Tibial nerve (tissue), 4 donors: ENCODE data around the gene LHX1. TPM values are rescaled to one million over a fixed set of nuclear protein-coding genes. Genes with fewer than 3 reads are reported as not detected.

Experiments
- DNase-seq, 2 donors: peaks; one replicate each; pipeline ENCODE4 v3.0.0-alpha.2; 2019; ENCODE audit warnings: low spot score in 2 of 2
- H3K27ac ChIP-seq, 4 donors: fragments of 200-600 bp; sonication (generic) in 3 of 4; one replicate each; pipeline ENCODE4 v1.5.1; 2017 to 2019; ENCODE audit warnings: mild to moderate bottlenecking in 1 of 4
- H3K27me3 ChIP-seq, 2 donors: fragments of 200-600 bp; sonication (generic) in 1 of 2; one replicate each; pipeline versions ENCODE4 v1.5.1 to v1.6.0; 2017 to 2019
- H3K36me3 ChIP-seq, 3 donors: fragments of 200-600 bp; sonication (generic); one replicate each; pipeline ENCODE4 v1.5.1; 2018 to 2019
- H3K4me1 ChIP-seq, 4 donors: fragments of 200-600 bp; sonication (generic) in 3 of 4; one replicate each; pipeline ENCODE4 v1.5.1; 2017 to 2019
- H3K4me3 ChIP-seq, 4 donors: fragments of 200-600 bp; sonication (generic) in 3 of 4; one replicate each; pipeline ENCODE4 v1.5.1; 2017 to 2019; ENCODE audit warnings: mild to moderate bottlenecking in 1 of 4, moderate library complexity in 1 of 4
- H3K9me3 ChIP-seq, 4 donors: fragments of 200-600 bp; sonication (generic) in 3 of 4; one replicate each; pipeline ENCODE4 v1.5.1; 2017 to 2019
- CTCF ChIP-seq, 5 experiments: fragments of 200-600 bp in 3 of 5; fragments of 450-650 bp in 2 of 5; sonication (generic) in 3 of 5; IDR thresholded peaks; one replicate each; pipeline ENCODE4 v1.5.1; 2016 to 2019; ENCODE audit warnings: antibody characterized with exemption in 5 of 5, mild to moderate bottlenecking in 3 of 5, moderate library complexity in 2 of 5
- EP300 ChIP-seq, 2 donors: sonication (generic); formaldehyde crosslinking; IDR thresholded peaks; one replicate each; pipeline ENCODE4 v1.6.1; 2017; ENCODE audit warnings: antibody characterized with exemption in 2 of 2, mild to moderate bottlenecking in 1 of 2
- POLR2A ChIP-seq, 2 donors: fragments of 450-650 bp; IDR thresholded peaks; one replicate each; pipeline ENCODE4 v1.6.1; 2017; ENCODE audit warnings: antibody characterized with exemption in 2 of 2, mild to moderate bottlenecking in 2 of 2, moderate library complexity in 2 of 2
- WGBS, 2 donors: methylation state at CpG; one replicate each; pipeline ENCODE4 v1.1.5; 2018; 5-methylcytosine and 5-hydroxymethylcytosine counted together
- total RNA-seq, 4 donors: library from RNA; depleted of rRNA; stranded (reverse); fragments of >200 nt; gene quantifications; one replicate each; pipeline ENCODE4 v1.1.0, GENCODE V29; 2016

Gene LHX1
- total RNA-seq, 4 donors from 2014 or later = not detected

GRCh38 chr17:36922175-36922574 is 15.1 kb upstream of the LHX1 start:
- DNase-seq = no peak
- H3K27me3 ChIP-seq = peaks cover 0 to 81% of the 10 kb centered on the region in 2 donors

GRCh38 chr17:36923814-36924221 is 13.5 kb upstream of the LHX1 start:
- Histone ChIP-seq H3K27me3 (peaks cover 0 to 93% of the 10 kb centered on the region in 2 donors), H3K36me3 (no peaks in the 10 kb centered on the region), H3K4me1 (no peaks in the 10 kb centered on the region), H3K4me3 (no peak overlapping the region), H3K9me3 (no peaks in the 10 kb centered on the region), H3K27ac (no peak overlapping the region)
- 58 to 82% methylated on average over 5 of the region's 5 CpGs for WGBS, 2 donors
- TF ChIP-seq POLR2A (IDR thresholded peaks at IDR 0.05) (no peak), EP300 (IDR thresholded peaks at IDR 0.05) (no peak), CTCF (IDR thresholded peaks at IDR 0.05) (no peak)
- no peak for DNase-seq

More at GRCh38 chr17:36922175-36922574, 15.1 kb upstream of the LHX1 start:
- H3K9me3 ChIP-seq = no peaks in the 10 kb centered on the region
- no peak for TF ChIP-seq EP300 (IDR thresholded peaks at IDR 0.05)
- no peak for TF ChIP-seq CTCF (IDR thresholded peaks at IDR 0.05)
- no peak for TF ChIP-seq POLR2A (IDR thresholded peaks at IDR 0.05)
- H3K4me1 ChIP-seq = no peaks in the 10 kb centered on the region
- no peaks in the 10 kb centered on the region for H3K36me3 ChIP-seq
- H3K4me3 ChIP-seq = no peak overlapping the region
- H3K27ac ChIP-seq = no peak overlapping the region

GRCh38 chr17:36926226-36926625 is 11.0 kb upstream of the LHX1 start:
- Histone ChIP-seq H3K9me3 (no peaks in the 10 kb centered on the region), H3K4me3 (no peak overlapping the region), H3K36me3 (no peaks in the 10 kb centered on the region), H3K27me3 (peaks cover 5 to 95% of the 10 kb centered on the region in 2 donors), H3K27ac (no peak overlapping the region), H3K4me1 (no peaks in the 10 kb centered on the region)
- TF ChIP-seq EP300 (IDR thresholded peaks at IDR 0.05) (no peak), POLR2A (IDR thresholded peaks at IDR 0.05) (no peak), CTCF (IDR thresholded peaks at IDR 0.05) (no peak)
- WGBS, 2 donors = 85 to 86% methylated on average over 3 of the region's 3 CpGs
- DNase-seq = no peak

- Histone ChIP-seq H3K4me3 (no peak overlapping the region), H3K36me3 (no peaks in the 10 kb centered on the region), H3K4me1 (peaks cover 0 to 5% (median under 1%) of the 10 kb centered on the region in 4 donors), H3K27ac (no peak overlapping the region), H3K27me3 (peaks cover 5 to 95% of the 10 kb centered on the region in 2 donors), H3K9me3 (no peaks in the 10 kb centered on the region)
- TF ChIP-seq POLR2A (IDR thresholded peaks at IDR 0.05) (no peak), CTCF (IDR thresholded peaks at IDR 0.05) (no peak), EP300 (IDR thresholded peaks at IDR 0.05) (no peak)
- DNase-seq = no peak
- WGBS, 2 donors = 75 to 84% methylated on average over 2 of the region's 2 CpGs
These were observed 10.6 kb upstream of the LHX1 start for GRCh38 chr17:36926701-36927100.

- Histone ChIP-seq H3K27ac (no peak overlapping the region), H3K4me3 (no peak overlapping the region), H3K36me3 (no peaks in the 10 kb centered on the region), H3K9me3 (no peaks in the 10 kb centered on the region), H3K27me3 (peaks cover 5 to 96% of the 10 kb centered on the region in 2 donors), H3K4me1 (peaks cover 0 to 25% (median 16%) of the 10 kb centered on the region in 4 donors)
- DNase-seq = no peak
- TF ChIP-seq CTCF (IDR thresholded peaks at IDR 0.05) (no peak), EP300 (IDR thresholded peaks at IDR 0.05) (no peak), POLR2A (IDR thresholded peaks at IDR 0.05) (no peak)
- 29 to 51% methylated on average over 13 of the region's 13 CpGs for WGBS, 2 donors
These were observed 8.6 kb upstream of the LHX1 start for GRCh38 chr17:36928471-36929345.
